HG03139 (cell line): ENCODE measurements around the gene C2orf68.
"Not testable (repeated sequence)": the region's sequence is repeated elsewhere in the genome, so short reads cannot be mapped to it uniquely, and the experiment has no call there.

Experiments
- ATAC-seq: cut with Tn5 transposase; IDR thresholded peaks from one replicate; pipeline ENCODE4 v1.9.1; 2021; ENCODE audit not compliant: unreplicated experiment

The C2orf68 gene

DNA sequence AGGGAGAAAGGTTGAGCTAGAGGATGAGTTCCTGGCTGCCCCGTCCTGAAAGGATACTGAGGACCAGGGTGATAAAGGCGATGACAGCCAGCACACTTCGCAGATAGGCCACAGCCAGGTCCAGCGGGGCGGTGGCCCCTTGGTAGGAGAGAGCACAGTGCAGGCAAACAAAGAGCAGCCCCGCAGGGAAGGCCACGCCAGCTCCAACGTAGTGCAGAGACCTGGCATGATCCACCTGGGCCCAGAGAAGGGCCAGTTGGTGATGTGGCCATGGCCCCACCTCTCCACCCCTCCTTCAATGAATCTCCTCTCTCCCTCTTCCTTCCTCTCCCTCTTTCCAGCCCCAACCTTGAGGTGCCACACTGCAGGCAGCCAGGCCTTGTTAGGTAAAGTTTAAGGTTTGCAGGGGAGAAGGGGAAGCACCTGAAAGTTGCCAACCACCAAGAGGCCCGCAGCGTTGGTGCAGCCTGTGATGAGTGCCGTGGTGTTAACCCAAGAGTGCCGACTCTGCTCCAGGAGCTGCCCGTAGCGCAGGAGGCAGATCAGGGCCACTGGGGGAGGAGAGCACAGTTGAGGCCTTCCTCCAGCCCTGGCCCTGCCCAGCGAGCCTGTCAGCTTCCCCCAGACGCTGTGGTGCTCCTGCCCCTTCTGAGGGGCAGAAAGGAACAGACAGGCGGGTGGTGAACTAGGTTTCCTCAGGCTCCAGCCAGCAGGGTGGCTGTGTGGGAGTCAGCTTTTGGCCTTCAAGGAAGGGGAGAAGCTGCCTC is 12.2 kb downstream of the C2orf68 start:
- ATAC-seq, result no peak

DNA sequence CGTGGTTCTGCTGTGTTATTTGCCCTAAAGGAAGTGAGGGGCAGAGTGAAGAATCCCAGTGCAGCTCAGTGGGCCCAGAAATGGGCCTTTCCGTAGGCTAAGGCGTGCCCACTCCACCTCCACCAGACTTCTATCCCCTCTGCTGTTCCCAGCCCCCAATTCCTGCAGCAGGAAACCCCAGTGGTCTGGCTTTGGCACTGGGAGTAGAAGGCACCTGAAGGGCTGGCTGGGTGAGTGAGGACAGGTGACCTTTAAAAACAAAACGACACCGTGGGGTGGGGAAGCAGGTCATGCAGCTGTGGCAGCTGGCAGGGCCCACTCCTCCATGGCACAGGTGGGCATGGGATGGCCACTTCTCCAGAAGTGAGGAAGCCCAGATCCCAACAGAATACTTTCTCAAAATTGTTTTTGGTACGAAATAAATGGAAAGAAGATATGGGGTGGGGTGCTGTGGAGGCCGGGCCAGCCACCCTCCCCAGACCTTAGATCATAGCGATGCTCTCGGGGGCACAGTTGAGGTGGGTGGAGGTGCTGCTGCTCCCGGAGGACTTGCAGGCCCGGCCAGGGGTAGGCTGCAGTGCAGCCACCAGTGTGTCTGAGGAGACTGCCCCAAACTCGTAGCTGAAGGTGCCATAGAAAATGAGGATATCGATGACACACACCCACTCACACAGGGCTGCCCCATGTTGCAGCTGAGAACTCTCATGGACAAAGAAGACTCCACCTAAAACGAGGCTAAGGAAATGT is 13.1 kb downstream of the C2orf68 start:
- ATAC-seq, result no peak

DNA sequence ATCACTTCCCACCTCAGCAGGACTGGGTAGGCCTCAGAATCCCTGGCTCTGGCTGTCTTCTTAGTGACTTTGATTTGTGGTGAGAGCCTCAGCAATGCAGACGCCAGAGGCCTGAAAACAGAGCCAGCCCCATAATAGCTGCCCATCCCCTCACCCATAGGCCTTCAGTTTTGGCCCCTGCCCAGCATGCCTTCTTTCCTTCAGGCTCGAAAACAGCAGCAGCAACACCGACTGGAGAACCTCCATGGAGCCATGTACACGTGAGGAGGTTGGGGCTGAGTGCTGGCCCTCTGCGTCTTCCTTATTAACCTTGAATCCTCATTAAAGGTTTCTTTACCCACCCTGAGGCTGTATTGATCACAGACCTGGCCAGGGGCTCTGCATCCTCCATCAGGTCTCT is 14.6 kb downstream of the C2orf68 start:
- no peak for ATAC-seq

DNA sequence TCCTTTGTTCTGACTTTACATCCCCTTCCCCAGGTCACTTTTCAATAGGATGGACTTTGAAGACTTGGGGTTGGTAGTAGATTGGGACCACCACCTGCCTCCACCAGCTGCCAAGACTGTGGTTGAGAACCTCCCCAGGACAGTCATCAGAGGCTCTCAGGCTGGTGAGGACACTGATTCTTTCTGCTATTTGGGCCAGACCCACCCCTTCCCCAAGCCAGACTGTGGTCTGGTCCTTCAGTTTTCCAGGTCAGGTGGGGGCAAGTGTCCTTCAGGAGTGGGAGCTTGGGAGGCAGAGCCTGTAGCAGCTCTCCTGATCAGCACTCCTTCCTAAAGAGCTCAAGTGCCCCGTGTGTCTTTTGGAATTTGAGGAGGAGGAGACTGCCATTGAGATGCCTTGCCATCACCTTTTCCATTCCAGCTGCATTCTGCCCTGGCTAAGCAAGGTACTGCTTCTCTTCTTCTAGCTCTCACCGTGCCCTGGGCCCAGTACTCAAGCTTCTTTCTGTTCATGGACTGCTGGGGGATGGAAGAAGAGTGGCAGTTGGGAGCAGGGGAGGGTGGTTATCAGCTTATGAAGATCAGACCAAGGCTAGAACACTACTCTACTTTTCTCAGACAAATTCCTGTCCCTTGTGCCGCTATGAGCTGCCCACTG is 15.3 kb downstream of the C2orf68 start:
- no peak for ATAC-seq

DNA sequence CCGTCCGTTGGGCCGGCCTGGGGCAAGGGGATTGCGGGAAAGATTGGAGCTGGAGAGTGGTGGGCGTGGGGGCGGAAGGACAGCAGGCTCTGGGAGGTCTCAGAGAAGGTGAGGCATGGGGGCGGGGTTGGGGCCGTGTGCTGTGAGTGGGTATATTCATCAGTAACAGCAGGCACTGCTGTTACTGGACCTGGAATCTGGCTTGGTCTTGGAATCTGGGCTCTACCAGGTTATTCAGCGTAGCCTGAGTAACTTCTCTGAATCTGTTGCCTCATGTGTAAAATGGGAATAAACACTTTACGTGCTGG is 15.9 kb downstream of the C2orf68 start:
- ATAC-seq, result no peak

DNA sequence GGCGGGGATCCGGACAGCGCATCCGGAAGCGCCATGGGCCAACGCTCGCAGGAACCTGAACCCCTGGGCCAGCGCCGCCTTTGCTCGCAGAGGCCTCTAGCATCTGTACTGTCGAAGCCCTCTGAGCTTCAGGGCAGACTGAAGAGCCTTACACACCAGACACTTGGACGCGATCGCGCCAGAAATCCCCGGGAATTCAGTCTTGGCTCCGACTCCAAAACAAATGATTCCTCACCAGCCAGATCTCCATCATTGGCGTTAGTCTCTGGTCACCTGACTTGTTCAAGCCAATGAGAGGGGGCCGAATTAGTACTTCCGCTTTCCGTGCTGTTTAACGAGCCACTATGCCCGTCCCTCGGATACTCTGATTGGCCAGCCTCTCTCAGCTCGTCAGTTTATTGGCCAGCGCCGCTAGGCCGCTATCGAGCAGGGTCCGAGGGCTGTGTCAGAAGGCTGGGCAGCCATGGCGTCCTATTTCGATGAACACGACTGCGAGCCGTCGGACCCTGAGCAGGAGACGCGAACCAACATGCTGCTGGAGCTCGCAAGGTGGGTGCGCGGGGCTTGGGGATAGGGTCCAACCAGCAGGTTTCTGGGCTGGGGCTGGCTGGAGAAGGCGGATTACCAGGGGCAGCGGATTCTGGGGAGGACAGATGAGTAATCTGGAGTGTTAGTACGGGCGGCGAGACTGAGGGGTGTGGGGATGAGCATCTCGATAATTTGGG is 16.4 kb downstream of the C2orf68 start, which contains the start of gene RNF181:
Gene RNF181 (plus strand): TSS at position 445 of the 725 bp plus-strand sequence. CDS start 19 bp downstream, at position 464.
- ATAC-seq, result peak; percentile 99

DNA sequence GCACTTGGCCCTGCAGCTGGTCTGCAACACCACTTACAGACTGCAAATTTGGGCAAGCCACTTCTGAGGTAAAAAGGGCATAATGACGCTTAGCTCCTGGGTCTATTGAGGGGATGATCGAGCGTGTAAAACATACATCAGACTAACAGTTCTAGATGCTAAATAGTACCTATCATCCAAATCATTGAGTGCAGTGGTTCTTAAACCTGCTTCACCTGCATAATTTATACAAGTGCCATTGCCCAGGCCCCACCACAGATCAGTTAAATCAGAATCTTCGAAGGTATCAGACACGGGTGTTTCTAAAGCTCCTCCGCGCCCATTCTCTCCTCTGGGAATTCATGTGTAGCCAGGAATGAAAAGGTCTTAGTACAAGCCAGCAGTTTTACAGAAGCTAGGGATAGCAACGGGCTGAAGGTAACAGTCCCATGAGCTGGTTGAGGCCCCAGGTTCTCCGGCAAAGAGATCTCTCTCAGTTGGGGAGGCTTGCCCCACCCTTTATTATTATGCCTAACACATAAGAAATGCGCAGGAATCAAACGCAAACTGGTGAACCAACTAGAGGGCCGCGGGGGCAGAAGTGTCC is 17.1 kb downstream of the C2orf68 start:
- ATAC-seq, result no peak

DNA sequence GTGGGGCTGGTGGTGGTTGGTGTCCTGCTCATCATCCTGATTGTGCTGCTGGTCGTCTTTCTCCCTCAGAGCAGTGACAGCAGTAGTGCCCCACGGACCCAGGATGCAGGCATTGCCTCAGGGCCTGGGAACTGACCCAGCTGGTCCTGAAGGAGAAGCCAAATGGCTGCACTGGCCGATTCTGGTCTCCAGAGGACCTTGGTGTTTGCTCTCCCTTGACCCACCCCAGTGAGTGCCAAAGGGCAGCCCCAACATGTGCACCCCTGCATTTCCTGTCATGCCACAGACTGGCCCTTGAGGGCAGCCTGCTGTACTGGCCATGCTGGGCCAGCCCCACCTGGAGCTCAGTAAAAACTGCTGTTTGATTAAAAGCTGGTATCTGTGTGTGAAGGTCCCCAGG is 18.8 kb downstream of the C2orf68 start:
- ATAC-seq, result no peak

DNA sequence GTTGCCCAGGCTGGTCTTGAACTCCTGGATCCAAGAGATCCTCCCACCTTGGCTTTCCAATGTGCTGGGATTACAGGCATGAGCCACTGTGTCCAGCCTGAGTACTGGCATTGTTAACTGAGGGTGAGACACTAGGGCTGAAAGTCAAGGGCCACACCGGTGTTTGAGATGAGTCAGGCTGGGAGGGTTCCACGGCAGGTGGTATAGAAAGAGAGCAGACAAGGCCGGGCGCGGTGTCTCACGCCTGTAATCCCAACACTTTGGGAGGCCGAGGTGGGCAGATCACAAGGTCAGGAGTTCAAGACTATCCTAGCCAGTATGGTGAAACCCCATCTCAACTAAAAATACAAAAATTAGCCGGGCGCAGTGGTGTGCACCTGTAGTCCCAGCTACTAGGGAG is 19.6 kb downstream of the C2orf68 start:
- not testable (repeated sequence) for ATAC-seq

DNA sequence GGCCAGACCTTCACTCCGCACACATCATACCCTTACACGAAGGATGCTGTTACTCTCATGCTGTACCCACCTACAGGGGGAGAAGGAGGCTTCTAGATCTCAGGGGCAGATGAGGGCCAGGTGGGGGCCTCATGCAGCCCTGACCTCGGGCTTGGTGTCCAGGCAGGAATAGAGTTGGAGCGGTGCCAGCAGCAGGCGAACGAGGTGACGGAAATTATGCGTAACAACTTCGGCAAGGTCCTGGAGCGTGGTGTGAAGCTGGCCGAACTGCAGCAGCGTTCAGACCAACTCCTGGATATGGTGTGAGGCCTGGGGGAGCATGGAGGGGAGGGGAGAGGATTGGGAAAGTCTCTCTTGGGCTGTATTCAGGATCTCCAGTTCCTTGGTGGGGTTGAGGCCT is 20.3 kb downstream of the C2orf68 start:
- ATAC-seq, result no peak

DNA sequence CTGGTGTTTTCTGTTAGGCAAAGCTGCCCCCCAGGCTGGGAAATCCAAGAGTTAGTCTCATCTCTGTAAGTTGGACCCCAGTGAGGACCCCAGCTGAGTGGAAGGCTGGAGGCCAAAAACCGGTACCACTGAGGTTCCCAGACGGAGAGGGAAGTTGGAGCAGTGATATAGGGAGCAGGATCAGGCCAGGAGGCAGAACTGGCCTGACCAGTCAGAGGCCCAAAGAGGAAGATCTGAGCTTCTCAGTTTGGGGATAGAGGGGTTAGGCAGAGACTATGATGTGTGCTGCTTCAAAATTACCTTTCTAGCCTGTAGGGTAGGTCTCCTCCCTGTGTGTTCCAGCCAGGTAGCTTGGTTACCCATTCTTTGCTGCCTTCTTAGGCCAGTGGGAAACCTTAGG is 20.9 kb downstream of the C2orf68 start:
- ATAC-seq, result no peak

DNA sequence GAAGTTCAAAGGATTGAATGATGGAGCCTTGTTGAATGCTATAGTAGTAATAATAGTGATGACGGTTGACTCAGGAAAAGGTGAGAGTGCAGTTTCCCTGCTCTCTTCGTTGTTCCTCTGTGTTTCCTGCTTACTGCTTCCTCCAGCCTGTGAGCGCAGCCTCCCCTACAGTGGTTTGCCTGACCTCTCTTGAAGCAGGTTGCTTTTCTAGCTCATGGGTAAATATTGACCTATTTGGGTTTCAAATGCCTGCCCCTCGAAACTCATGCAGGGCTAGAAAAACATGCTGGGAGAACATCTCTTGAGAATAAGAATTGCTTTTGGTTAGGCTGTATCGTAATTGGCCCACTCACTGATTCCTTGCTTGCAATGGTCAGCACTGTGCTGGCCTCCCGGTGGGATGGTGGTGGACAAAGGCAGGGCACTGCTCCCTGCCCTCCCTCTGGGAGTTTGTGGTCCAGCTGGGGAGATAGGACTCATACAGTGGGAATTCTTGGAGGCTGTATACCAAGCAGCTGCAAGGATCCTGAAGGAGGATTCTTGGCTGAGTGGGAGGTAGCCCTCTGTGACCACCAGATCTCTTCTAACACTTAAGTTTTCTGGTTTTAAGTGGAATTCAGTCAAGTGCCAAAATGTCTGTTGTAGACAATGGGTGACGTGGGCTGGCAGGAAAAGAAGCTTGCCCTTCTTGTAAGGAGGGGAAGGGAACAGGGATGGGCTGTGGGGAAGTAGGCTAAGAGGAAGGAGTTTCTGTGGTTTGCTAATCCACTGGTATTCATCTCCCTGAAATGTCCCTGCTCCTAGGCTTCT is 21.7 kb downstream of the C2orf68 start:
- no peak for ATAC-seq

DNA sequence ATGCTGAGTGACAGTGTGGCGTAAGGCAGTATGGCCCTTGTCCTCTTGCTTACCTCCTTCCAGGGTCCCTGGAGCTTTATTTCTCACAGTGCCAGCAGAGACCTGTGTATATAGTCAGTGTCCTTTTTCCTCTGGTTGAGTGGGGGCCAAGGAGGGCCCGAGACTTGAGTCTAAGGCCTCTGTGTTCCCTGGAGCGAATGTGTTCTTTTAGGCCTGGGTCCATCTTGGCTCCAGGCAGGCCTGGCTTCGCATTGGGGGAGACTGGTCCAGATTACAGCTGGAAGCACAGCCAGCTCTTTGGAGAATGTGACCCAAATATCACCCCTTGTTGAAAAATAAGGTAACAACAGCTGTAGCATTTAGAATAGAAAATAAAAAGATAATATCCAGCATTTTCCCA is 22.7 kb downstream of the C2orf68 start:
- no peak for ATAC-seq

DNA sequence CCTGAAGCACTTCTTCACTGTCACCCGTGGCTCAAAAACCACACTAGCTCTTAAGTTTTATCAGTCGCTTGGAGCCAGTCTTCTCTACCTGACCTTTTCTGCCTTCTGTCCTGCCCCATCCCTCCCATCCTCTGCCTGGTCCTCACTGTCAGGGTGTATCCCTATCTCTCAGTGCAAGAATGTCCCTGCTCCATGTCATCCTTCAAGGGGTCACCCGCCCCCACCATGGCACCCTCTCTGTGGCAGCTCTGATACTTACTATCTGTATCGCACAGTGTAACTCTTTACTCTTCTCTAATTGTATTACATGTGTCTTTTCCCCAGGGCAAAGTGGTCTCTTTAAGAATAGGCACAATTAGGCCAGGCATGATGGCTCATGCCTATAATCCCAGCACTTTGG is 23.2 kb downstream of the C2orf68 start:
- no peak for ATAC-seq

DNA sequence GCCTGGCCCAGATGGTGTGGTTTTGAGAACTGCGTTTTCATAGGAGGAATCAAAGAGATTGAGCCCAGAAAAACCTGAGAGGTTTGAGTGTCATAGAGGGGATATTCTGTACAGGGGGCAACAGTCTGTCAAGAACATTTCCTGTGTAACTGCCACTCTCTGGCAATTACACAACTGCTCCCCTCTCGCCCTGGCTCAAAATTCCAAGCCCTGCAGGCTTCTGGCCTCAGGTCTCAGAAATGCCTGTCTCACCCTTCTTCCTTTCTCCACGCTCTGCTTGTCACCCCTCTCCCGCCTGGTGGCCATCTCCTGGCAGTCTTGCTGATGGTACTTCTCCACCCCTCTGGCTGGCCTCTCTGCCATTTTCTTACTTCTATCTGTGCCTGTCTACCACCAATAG is 23.6 kb downstream of the C2orf68 start:
- ATAC-seq, result no peak

DNA sequence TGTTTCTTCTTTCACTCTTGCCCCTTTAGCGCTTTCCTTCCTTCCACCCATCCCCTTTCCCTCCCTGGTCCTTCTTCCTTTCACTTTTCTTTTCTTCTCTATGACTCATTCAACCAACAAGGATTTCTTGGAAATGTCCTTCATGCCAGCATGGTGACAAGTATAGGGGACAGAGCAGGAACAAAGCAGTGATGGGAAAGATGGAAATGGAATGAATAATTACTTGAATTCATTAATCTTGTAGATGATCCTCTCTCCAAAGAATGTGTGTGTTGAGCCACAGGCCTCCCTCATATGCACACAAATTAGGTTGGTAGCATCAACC is 26.1 kb downstream of the C2orf68 start:
- no peak for ATAC-seq

DNA sequence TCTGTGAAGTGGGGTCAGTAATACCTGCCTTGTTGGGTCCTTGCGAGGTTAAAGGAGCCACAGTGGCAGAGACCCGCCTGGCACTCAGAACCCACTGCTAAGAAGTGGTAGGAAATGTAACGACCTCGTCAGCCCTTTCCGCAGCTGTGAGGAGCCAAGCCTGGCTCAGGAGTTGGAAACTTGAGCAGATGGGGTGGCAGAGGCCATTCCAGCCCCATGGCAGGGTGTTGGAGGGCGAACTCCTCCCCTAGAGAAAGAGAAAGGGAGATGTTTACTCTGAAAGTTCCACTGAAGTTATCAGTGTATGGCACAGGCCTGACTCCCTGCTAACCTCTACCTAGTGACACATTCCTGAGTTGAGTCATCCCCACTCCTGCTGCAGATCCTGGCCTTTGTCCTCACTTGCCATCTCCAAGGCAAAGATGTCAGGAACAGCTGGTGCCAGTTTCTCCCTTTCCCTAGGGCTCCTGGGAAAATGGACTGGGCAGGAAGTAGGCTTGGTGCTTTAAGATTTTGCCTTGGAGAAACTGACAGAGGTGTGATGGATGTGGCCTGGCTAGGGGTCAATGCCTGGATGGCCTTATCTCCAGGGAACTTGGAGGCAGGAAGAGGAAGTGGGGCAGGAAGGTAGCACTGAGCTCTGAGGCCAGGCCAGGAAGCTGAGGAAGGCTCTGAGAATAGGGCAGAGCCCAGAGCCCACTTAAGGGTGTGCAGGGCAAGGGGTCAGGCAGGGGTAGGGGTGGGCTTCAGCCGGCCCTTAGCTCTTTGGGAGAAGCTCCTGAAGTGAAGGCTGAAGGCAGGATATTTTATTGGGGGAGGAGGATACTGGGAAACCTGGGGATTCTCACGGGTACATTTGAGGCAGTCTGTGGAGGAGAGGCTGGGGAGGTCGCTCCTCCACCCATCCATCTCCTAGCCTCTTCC is 26.7 kb downstream of the C2orf68 start:
- no peak for ATAC-seq

DNA sequence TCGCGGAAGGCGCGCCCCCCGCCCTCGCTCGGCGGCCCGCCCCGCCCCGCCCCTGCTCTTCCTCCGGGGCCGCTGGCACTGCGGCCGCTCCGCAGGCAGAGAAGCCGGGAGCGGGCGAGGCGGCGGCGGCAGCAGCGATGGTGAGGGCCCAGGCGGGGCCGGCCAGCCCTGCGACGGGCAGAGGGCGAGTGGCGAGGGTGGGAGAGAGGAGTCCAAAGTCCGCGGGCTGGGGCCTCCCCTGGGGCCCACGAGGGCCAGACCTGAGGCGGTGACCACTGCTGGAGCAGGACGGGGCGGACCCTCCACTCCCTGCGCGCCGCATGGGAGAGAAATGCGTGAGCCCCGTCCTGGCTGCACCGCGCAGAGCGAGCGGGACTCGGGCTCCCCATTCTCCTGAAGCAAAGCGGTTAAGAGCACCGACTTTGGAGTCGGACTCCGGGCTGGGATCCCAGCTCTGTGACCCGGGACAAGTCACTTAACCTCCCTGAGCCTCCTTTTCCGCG is 27.5 kb downstream of the C2orf68 start, which contains the start of gene VAMP5:
Gene VAMP5 (plus strand): TSS at position 78 of the 503 bp plus-strand sequence. CDS start 60 bp downstream, at position 138.
- no peak for ATAC-seq
